SU-DHL-6 (cell line): ENCODE results near the gene FBLN2.

Experiments
- H2AFZ ChIP-seq: fragments of 200-600 bp; sonication (generic); 2 replicates; pipeline ENCODE4 v1.6.1; 2014; ENCODE audit warnings: low read depth, mild to moderate bottlenecking, moderate library complexity, mixed read lengths, antibody characterized with exemption, low read length; ENCODE audit not compliant: severe bottlenecking
- H3F3A ChIP-seq: fragments of 200-600 bp; shearing (Covaris generic); 2 replicates; pipeline ENCODE4 v1.6.0; 2016; ENCODE audit warnings: antibody characterized with exemption, mild to moderate bottlenecking; ENCODE audit not compliant: insufficient read depth
- H3K27ac ChIP-seq: fragments of 200-600 bp; sonication (generic); 2 replicates; pipeline ENCODE4 v1.5.1; 2016; ENCODE audit warnings: low read depth, mild to moderate bottlenecking, low read length, moderate library complexity, mixed read lengths
- H3K27me3 ChIP-seq: fragments of 200-600 bp; sonication (generic), shearing (Covaris generic); 2 replicates; pipeline ENCODE4 v1.6.0; 2014; ENCODE audit warnings: mild to moderate bottlenecking, low read length
- H3K36me3 ChIP-seq: fragments of 200-600 bp; sonication (generic); 2 replicates; pipeline ENCODE4 v1.6.1; 2014; ENCODE audit warnings: mild to moderate bottlenecking, low read length, mixed read lengths
- H3K4me2 ChIP-seq: fragments of 300-600, 200-600 bp; shearing (Covaris generic), sonication (generic); 2 replicates; pipeline ENCODE4 v1.6.0; 2014; ENCODE audit warnings: low read length, low read depth, mild to moderate bottlenecking; ENCODE audit not compliant: poor library complexity, severe bottlenecking
- H3K4me3 ChIP-seq: fragments of 200-600 bp; sonication (generic); 2 replicates; pipeline ENCODE4 v1.5.1; 2014; ENCODE audit warnings: antibody characterized with exemption, low read length, mild to moderate bottlenecking, mixed read lengths; ENCODE audit not compliant: insufficient read depth, poor library complexity, severe bottlenecking
- H3K79me2 ChIP-seq: fragments of 200-600 bp; sonication (generic); 2 replicates; pipeline ENCODE4 v1.6.1; 2014; ENCODE audit warnings: mild to moderate bottlenecking, low read length, moderate library complexity; ENCODE audit not compliant: insufficient read depth
- H3K9ac ChIP-seq: fragments of 200-600 bp; sonication (generic); 2 replicates; pipeline ENCODE4 v1.7.0; 2014; ENCODE audit warnings: mild to moderate bottlenecking, low read length
- H3K9me2 ChIP-seq: fragments of 200-600 bp; sonication (generic); replicated peaks from 2 replicates; pipeline ENCODE4 v1.6.1; 2014; ENCODE audit warnings: low read length; ENCODE audit not compliant: insufficient read depth
- H3K9me3 ChIP-seq: fragments of 200-600 bp; sonication (generic); 2 replicates; pipeline ENCODE4 v1.6.1; 2014; ENCODE audit warnings: low read length, mixed read lengths; ENCODE audit not compliant: insufficient read depth
- H4K20me1 ChIP-seq: fragments of 200-600 bp; sonication (generic); 2 replicates; pipeline ENCODE4 v1.6.1; 2014; ENCODE audit warnings: low read depth, mild to moderate bottlenecking, antibody characterized with exemption, low read length, moderate library complexity, mixed read lengths
- CTCF ChIP-seq: fragments of 200-600 bp; sonication (generic); IDR thresholded peaks from one replicate; pipeline ENCODE4 v1.5.1; 2017; ENCODE audit warnings: antibody characterized with exemption, mild to moderate bottlenecking, low read length, moderate library complexity; ENCODE audit not compliant: insufficient read depth, poor library complexity, severe bottlenecking
- EZH2phosphoT487 ChIP-seq: fragments of 200-600 bp; sonication (generic), shearing (Covaris generic); conservative IDR thresholded peaks from 2 replicates; pipeline ENCODE4 v1.6.1; 2018; ENCODE audit warnings: mild to moderate bottlenecking, antibody characterized with exemption, low read length, moderate library complexity, mixed read lengths

FBLN2 gene

GRCh38 chr3:13617097-13617738 lies 68.3 kb downstream of the FBLN2 start:
- H4K20me1 ChIP-seq: no peaks in the 10 kb centered on the region
- H3K79me2 ChIP-seq: no peaks in the 10 kb centered on the region
- no peak overlapping the region for H3K4me2 ChIP-seq
- H3K9me3 ChIP-seq: no peaks in the 10 kb centered on the region
- H2AFZ ChIP-seq: no peak overlapping the region
- no peaks in the 10 kb centered on the region for H3K36me3 ChIP-seq
- no peak overlapping the region for H3K4me3 ChIP-seq
- TF ChIP-seq CTCF (no peak), EZH2phosphoT487 (no peak)
- H3K9me2 ChIP-seq: no peaks in the 10 kb centered on the region
- no peak overlapping the region for H3K9ac ChIP-seq
- H3F3A ChIP-seq: no peaks in the 10 kb centered on the region
- no peaks in the 10 kb centered on the region for H3K27me3 ChIP-seq
- no peak overlapping the region for H3K27ac ChIP-seq

- Histone ChIP-seq H3K27ac (no peak overlapping the region), H3K79me2 (no peaks in the 10 kb centered on the region), H4K20me1 (no peaks in the 10 kb centered on the region), H3K36me3 (no peaks in the 10 kb centered on the region), H2AFZ (no peak overlapping the region), H3K4me2 (no peak overlapping the region), H3F3A (no peaks in the 10 kb centered on the region), H3K9ac (no peak overlapping the region), H3K9me3 (no peaks in the 10 kb centered on the region), H3K27me3 (no peaks in the 10 kb centered on the region), H3K9me2 (no peaks in the 10 kb centered on the region), H3K4me3 (no peak overlapping the region)
- TF ChIP-seq CTCF: no peak
- no peak for TF ChIP-seq EZH2phosphoT487
Measured at GRCh38 chr3:13617981-13618380, 69.1 kb downstream of the FBLN2 start.

GRCh38 chr3:13618836-13619235 lies 69.9 kb downstream of the FBLN2 start:
- Histone ChIP-seq H3K9me3 (no peaks in the 10 kb centered on the region), H3F3A (no peaks in the 10 kb centered on the region), H4K20me1 (no peaks in the 10 kb centered on the region), H3K36me3 (no peaks in the 10 kb centered on the region), H2AFZ (no peak overlapping the region), H3K9me2 (no peaks in the 10 kb centered on the region), H3K4me2 (no peak overlapping the region), H3K4me3 (no peak overlapping the region), H3K9ac (no peak overlapping the region), H3K27ac (no peak overlapping the region), H3K79me2 (no peaks in the 10 kb centered on the region), H3K27me3 (no peaks in the 10 kb centered on the region)
- no peak for TF ChIP-seq CTCF
- TF ChIP-seq EZH2phosphoT487: no peak
